Stimulated activated CD8-positive, alpha-beta memory T cell treated with anti-CD3 and anti-CD28 coated beads, Interleukin-12 subunit alpha, Interleukin-12 subunit beta, amount 100 ng/mL, for 24 hours (primary cell): ENCODE results near the gene ATP2B2.

Experiments
- DNase-seq: peaks from one replicate; pipeline ENCODE4 v3.0.0-alpha.2; 2020; ENCODE audit errors: extremely low read depth

The ATP2B2 gene

DNA sequence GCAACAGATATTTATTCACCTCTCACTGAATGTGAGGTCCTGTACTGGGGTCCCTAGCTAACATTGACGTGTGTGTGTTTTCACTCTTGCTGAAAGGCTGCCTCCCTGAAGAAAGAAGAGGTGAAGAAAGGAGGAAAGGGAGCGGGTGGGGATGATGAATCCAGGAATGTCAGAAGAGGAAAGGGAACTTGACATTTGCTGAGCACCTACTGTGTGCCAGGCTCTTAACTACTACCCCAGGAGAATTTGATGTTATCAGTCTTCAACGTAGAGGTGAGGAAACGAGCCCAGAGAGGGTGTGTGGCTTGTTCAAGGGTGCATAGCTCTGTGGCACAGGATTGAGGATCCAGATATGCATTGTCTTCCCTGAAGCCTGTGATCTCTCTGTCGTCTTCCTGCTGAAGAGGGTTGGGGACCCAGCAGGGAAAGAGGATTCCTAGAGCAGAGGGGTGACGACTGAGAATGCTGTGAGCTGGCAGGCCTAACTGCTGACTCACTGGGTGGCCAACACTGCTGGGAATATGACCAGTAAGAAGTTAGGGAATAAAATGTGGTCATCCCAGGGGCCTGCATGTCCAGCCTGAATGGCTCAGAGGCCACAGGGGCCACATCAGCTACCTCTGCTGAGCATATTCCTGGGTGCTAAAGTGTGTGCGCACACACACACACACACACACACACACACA, 6.6 kb upstream of the ATP2B2 start:
- DNase-seq, result no peak

DNA sequence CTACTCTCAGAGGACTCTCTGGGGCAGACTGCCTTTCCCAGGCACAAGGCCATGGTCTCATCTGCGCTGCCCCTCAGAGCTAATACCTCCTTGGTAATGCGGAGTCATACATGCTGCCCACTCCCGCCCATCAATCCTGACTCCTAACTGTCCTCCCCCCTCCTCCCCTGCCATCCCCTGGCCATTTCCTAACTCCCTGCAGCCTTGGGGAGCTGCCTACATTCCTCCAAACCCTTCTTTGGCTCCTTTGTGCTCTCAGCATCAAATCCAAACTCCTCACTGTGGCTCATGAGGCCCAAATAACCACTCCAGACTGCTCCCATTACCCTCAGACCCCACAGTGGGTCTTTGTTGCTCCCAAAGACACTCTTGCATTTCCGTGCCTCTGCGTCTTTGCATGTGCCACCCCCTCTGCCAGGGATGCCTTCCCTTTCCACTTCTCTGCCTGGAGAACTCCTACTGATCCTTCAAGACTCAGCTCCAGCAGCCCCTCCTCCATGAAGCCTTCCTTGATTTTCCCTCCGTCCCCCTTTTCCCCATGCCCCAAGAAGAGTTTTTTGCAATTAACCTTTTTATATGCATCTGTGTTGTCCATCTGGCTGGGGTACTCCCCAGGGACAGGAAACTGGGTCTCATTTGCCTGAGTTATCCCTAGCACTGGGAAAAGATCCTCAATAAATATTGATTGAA, 5.5 kb upstream of the ATP2B2 start:
- DNase-seq, result no peak

DNA sequence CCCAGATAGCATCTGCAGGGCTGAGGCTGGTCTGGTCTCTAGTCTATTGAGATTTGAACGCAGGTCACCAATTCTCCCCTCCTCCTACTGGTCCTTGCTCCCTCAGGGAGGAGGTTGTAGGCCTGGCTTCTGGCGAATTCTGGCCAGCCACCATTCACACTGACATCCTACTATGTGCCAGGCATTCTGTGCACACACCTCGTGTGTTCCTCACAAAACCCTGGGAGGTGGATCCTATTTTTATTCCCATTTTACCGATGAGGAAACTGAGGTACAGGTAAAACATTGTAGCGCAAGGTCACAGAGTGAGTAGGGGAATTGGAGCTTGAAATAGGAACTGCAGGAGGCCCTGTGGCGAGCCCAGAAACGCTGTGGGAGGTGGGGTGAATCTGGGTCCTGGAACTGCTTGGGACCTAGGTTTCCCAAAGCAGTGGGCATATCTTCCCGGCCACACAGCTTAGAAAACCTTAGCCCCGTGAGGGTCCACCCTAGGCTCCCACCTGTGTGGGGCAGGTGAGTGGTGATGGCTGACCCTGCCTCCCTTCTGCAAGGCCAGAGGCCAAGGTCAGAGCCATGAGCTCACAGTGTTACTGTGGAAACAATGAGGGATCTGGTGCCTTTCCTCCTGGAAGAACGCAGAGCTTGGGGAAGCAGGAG, 4.8 kb upstream of the ATP2B2 start:
- DNase-seq, result no peak

DNA sequence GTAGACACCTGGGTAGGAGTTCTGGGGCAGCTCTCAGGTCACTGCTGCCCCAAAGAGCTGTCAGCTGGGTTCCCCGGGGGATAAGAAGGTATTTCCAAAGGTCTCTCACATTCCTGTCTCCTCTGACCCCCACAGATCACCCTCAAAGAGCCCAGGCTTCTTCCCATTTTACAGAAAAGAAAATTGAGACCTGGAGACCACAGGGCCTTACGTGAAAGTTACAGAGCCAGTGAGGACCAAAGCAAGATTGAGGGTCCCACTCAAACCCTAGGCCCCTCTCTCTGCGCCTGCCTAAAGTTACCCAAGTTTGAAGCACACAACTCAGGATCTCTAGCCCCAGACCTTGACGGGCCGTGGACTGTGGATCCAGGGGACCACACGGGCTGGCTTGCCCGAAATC, 3.9 kb upstream of the ATP2B2 start:
- DNase-seq, result no peak

DNA sequence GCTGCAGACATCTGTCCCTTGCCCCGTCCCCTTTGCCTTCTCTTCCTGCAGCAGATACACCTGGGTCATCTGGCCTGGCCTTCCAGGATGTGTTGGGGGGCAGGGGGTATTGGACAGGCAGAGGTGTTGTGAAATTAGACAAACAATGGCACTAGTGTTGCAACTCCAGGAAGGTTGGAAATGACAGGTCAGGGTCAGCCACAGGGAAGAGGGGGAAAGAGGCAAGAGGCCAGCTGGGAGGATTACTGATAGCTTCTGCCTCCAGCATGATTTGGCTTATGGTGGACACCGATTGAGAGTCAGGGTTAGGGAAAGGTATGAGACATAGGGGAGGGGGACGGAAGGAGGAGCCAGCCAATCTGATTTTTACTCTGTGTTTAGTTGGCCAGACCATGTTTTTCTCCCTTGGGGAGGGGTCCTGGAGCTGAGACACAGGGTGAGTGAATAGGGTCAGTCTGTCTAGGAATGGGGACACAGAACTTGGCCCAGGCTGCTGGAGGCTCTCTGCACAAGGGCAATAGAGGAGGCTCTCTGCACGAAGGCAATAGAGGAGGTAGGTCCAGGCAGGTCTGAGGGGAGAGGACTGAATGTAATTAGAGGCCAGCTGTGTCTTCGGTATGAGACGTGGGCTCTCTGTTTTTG, 3.4 kb upstream of the ATP2B2 start:
- no peak for DNase-seq

DNA sequence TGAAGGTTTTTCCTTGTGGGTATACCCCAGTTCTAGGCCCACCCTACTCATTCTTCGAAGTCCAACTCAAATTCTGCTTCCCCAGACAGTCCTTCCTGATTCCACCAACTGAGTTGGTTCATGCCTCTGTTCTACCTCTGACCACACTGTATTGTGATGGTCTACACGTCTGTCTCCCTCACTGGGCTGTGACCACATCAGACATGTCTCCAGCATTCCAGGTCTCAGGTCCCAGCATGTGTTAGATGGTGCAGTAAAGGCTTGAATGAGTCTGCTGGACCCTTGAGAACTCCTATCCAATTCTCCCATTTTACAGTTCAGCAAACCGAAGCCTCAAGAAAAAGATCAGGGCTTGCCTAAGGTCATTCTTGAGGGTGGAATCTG, 2.8 kb upstream of the ATP2B2 start:
- no peak for DNase-seq

DNA sequence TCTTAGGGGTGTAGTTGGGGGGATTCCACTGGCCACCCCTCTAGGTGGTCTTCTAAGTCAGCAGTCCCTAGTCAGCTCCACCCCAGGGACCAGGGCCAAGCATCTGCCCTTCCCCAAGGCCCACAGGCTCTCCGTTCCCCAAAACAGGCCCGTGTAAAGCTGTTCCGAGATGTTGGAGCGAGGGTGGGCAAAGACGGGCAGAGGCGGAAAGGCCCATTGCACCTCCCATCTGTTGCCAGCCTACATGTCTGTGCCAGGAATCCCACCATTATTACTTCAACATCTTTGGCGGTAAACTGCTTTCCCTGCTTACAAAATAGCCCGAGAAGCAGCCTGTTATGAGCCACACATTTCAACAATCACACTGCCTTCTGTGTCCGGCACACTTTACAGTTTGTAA, 1.9 kb upstream of the ATP2B2 start:
- no peak for DNase-seq

DNA sequence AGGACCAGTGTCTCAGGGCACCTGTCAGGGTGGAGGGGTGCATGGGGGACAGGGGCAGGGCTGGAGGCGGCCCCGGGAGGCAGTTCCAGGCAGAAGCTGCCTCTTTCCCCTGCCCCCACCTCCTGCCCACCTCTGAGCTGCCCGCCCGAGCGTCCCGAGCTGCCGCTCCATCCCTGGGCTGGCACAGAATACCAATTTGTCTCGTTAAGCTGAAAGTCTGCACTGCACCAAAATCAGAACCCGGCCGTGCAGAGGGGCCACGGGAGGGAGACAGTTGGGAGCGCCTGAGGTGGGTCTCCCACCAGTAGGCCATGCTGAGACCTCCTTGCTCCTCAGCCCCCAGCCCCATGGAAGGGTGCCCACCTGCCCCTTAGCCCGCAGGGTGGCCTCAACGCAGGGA, 1.3 kb upstream of the ATP2B2 start:
- DNase-seq, result no peak

DNA sequence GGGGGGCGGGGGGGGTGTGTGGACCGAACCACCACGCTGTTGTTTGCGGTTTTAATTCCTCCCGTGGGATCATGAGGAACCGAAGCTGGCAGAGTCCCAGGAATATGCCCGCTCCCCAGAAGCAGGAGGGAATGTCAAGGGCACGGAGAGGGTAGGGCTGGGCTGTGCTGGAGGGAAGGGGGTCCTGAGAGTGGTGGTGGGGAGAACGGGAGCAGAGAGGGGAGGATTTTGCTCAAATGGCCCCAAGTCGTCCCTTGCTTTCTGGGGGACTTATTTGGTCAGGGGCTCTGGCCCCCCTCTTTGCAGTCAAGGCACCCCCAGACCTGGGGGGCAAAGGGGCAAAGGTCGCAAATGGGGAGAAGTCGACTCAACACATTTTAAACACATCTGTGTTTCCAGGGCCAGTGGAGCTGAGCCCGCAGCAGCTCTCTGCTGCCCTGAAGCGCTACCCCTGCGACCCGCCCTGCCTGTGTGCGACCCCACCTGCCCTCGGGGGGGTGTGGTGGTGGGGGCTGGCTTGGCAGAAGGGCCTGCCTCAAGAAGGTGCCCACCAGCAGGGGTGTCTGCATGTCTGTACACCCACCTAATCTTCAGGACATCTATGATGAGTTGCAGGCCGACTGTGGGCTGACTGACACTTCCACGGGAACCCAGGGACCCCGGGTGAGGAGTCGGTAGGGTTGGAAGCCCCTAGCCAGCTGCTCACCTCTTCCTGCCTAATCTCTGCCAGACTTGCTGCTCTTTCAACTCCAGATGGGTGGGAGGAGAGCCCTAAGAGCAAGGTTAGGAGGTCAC, 602 bp upstream of the ATP2B2 start:
- no peak for DNase-seq

DNA sequence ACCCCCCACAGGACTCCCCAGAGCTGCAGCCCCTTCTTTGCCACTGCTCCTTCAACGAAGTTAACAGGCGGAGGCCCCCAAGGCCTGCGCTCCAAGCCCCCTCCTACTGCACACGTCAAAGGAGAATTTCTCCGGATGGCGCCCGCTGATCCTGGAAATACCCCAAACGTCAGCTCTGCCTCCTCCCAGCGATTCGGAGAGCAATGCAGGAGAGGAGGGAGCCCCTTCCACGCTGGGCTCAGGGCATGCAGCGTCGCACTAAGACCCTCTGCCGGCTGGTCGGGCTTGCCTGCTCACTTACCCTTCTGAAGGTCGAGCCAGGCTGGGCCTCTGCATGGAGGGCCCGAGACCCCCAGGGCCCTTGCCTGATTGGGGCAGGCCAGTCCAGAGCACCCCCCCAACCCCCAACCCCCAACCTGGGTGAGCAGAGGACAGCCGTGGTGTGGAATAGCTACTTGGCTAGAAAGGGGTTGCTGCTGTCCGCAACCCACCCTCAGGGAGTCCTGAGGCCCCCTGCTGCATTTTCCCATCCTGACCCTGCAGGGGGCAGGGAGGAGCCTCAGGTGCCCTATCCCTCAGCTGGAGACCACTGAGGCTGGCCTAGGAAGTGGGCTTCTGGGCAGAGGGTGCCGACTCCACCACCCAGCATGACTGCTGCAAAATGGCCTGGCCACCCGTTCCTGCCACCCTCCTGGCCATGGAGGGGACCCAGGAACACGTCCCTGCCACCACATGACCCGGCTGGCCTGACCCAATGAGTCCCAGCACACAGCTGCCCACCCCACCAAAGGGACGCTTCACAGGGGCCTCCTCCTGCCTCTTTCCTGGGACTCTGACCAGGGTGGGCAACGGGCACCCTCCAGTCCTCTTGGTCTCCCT, 976 bp downstream of the ATP2B2 start:
- no peak for DNase-seq

DNA sequence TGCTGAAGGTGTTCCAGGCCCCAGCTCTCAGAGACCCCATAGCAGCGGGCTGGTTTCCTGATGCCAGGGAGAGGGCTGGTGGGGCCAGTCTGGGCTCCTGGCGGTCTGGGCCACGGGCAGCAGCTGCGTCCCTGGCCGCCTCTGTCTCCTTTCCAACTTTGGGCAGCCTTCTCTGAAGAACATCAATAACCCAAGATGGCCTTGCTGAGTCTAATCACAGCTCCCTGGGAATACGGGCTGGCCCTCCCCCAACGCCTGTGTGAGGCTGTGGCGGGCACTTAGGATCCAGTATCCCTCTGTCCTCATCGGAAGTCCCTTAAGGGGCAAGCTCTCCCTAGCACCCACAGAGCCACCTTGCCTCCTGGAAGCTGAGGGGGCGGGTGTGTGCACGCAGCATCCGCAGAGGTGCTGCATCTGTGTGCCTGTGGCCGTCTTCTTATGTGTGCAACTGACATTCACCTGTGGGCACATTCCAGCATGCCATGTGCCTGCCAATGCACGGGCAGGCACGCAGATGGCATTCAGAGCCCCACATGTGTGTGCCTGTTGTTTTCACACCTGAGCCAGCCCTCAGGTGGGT, 2.1 kb downstream of the ATP2B2 start:
- DNase-seq, result no peak

DNA sequence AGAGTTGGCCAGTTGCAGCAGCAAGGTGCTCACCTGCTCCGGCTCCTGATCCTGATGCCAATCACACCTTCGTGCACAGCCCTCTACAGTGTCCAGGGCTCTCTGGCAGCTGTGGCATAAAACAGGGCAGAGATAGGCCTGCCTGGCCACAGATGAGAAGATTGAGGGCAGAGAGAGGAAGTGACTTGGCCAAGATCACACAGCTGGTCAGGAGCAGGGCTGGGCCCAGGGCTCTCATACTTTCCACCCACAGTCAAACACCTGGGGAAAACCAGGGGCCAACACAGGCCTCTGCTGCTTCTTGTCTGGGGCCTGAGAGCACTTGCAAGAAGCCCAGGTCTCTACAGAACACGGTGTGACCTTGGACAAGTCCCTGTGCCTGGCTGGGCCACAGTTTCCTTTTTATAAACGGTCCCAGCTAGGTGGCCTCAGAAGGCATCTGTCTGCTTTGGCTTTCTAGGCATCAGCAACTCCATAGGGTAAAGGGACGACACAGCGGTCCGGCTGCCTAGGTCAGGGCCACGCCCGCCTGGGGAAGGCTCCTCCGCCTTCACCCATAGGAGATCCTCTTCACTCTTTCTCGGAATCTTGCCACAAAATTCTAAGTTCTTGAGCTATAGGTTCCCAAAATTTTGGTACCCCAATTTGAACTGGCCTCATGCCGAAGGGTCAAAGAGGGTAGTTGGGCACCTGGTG, 3.1 kb downstream of the ATP2B2 start:
- DNase-seq, result no peak

DNA sequence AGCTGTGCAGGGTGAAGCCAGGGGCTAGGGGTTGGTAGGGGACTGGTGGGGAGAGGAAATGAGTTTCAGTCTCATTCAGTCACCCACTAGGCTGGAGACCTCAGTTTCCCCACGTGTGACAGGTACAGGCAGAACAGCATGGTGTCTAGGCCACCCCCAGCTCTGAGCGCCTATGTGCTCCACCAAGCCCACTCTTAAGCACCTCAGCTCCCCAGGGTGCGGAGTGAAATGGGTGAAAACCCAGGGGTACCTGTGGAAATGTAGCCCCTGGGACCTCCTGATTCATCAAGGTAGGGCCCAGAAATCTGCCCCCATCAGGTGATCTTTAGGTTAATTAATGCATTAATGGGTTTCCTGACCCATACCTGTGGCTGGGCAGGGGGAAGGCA, 3.7 kb downstream of the ATP2B2 start:
- DNase-seq, result no peak

DNA sequence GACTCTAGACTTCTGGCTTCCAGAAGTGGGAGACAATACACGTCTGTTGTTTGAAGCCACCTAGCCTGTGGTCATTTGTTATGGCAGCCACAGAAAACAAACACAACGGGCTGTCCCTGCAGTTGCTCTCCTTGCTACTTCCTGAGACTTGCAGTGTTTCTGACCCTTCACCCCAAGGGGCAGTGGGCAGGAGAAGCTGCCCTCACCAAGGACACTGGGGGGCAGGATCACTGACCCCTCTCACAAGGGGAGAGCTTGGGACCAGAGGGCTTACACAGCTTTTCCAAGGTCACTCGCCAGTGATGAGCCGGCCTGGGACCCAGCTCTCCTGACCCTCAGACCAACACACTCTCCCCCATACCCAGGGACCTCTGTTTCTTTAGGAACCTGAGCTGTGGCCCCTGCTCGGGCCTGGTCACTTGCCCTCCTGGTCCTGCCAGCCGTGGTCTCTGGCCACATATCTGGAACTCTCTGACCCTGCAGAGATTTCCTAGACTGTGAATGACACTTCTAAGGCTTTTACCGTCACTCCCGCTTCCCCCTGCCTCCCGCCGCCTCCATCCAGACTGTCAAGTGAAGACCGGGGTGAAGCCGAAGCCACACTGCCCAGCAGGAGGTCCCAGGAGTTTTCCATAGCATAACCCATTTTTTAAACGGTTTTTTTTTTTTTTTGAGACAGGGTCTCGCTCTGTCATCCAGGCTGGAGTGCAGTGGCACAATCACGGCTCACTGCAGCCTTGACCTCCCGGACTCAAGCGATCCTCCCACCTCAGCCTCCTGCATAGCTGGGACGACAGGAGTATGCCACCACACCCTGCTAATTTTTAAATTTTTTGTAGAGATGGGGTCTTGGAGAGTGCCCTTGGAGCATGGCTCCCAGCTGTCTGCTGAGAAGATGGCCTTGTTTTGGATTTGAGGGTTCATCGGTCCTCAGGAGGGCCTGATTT, 4.4 kb downstream of the ATP2B2 start:
- no peak for DNase-seq

DNA sequence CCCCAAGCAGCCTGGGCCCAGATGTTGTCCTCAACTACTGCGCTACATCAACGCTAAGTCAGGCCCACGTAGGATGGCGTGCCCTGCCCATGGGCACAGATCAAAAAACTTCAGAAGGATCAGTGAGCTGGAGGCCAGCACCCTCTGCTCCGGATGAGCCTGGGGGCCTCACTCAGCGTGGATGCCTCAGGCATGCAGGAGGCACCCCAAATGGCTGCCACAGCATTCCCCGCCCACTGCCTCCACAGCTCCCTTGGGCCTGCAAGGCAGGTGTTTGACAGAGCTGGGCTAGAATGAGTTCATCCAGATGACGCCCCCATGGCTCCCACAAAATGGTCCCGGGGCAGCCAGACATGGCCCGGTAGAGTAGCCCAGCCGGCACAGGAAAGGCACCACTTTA, 7.1 kb downstream of the ATP2B2 start:
- no peak for DNase-seq

DNA sequence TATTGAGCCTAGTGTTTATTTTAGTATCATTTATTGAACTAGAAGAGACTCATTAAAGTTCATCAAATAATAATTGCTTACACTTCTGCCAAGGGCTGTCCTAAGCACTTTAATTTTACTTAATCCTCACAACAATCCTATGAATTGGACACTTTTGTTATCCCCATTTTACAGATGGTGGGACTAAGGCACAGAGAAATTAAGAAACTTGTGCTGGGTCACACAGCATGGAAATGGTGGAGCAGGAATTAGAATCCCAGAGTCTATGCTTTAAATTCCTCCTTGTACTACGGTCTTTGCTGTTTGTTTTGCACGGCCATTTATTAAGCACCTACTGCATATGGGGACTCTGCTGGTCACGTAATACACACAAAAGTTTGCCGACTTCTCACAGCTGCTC, 7.9 kb downstream of the ATP2B2 start:
- DNase-seq, result no peak

DNA sequence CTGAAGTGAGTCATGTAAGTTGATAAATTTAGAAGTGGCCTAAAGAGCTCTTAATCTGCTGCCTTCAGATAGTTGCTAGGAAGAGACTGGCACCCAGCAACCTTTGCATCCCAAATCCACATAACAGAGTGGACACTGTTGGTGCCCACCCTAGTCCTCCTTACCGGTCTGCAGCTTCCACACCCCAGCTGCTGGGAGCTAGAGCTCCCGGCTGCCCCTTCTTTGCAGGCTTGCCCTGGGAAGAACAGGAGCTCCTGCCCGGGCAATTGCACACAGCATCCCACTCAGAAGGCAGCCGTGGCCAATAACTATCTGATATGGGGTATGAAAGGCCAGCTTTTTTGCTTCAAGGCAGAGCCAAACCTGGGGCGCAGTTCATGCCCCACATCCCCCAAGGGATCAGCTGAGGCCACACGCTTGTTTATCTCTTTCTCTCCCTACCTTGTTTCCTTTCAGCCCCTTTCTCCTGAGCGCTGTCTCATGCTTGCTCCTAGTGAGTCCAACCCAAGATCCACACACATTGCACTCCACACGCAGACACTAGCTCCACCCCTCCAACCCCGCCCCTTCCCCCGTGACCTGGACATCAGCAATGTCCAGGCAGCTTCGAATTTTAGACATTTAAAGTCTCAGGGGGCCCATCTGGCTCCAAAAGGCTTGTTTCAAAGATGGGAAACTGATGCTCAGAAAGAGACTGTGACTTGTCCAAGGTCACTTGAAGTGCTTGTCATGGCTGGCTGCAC, 9.1 kb downstream of the ATP2B2 start:
- DNase-seq, result no peak

DNA sequence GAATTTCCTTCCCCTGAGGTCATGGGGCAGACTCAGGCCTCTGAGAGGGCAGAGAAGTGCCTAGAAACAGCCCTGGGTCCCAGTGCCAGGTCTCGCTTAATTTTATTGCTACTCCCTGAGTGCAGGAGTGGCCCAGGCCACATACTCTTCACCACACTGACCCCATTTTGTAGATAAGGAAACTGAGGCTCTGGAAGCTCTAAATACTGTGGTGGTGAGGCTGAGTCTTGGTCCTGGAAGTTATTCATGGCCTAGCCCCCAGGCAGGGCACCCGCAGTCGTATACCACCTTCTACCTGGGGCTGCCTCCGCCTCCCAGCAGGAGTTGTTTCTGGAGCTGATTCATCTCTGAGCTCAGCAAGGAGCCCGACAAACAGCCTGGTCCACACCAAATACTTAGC, 9.8 kb downstream of the ATP2B2 start:
- no peak for DNase-seq
